Fibroblast of lung (primary cell): ENCODE results near the gene TXLNB. TPM values are rescaled to one million over a fixed set of nuclear protein-coding genes. Genes with fewer than 3 reads are reported as not detected.
"Not testable (repeated sequence)": the region's sequence is repeated elsewhere in the genome, so short reads cannot be mapped to it uniquely, and the experiment has no call there.

Experiments used
- DNase-seq, 2 donors: peaks; one replicate each; pipeline versions ENCODE4 v3.0.0 to v3.0.0-alpha.2; 2010; ENCODE audit warnings: low read depth in 2 of 2
- H2AFZ ChIP-seq: 2 replicates; pipeline ENCODE4 v1.5.1; 2012; ENCODE audit warnings: low read length, control low read depth, inconsistent platforms
- H3K27ac ChIP-seq: 2 replicates; pipeline ENCODE4 v1.5.1; 2011; ENCODE audit warnings: low read length, control low read depth; ENCODE audit not compliant: insufficient read depth
- H3K27me3 ChIP-seq: 2 replicates; pipeline ENCODE4 v1.5.1; 2011; ENCODE audit warnings: mild to moderate bottlenecking, low read length; ENCODE audit not compliant: control insufficient read depth, insufficient read depth
- H3K36me3 ChIP-seq: 2 replicates; pipeline ENCODE4 v1.5.1; 2011; ENCODE audit warnings: low read length; ENCODE audit not compliant: control insufficient read depth, insufficient read depth
- H3K4me1 ChIP-seq: 2 replicates; pipeline ENCODE4 v1.5.1; 2011; ENCODE audit warnings: low read length; ENCODE audit not compliant: control insufficient read depth, insufficient read depth; ENCODE audit errors: extremely low read depth
- H3K4me2 ChIP-seq: 2 replicates; pipeline ENCODE4 v1.5.1; 2011; ENCODE audit warnings: low read length, control low read depth; ENCODE audit not compliant: insufficient read depth; ENCODE audit errors: extremely low read depth
- H3K4me3 ChIP-seq, 4 experiments: fragments of 200-600 bp in 1 of 4; sonication (generic) in 1 of 4; replicated peaks in 1 of 4; 2 replicates each; pipeline ENCODE4 v1.5.1; 2011 to 2016; ENCODE audit warnings: low read length in 4 of 4, low read depth in 3 of 4, mild to moderate bottlenecking in 3 of 4, control low read depth in 2 of 4, inconsistent platforms in 1 of 4, mixed read lengths in 1 of 4; ENCODE audit not compliant: insufficient read depth in 1 of 4; ENCODE audit errors: control extremely low read depth in 1 of 4
- H3K79me2 ChIP-seq: 2 replicates; pipeline ENCODE4 v1.5.1; 2012; ENCODE audit warnings: mild to moderate bottlenecking, low read length, inconsistent platforms; ENCODE audit not compliant: control insufficient read depth, insufficient read depth
- H3K9ac ChIP-seq: 2 replicates; pipeline ENCODE4 v1.5.1; 2011; ENCODE audit warnings: mild to moderate bottlenecking, low read length, control low read depth; ENCODE audit not compliant: insufficient read depth
- H3K9me3 ChIP-seq: 2 replicates; pipeline ENCODE4 v1.5.1; 2012; ENCODE audit warnings: low read depth, low read length; ENCODE audit not compliant: control insufficient read depth, insufficient read depth
- H4K20me1 ChIP-seq: 2 replicates; pipeline ENCODE4 v1.5.1; 2011; ENCODE audit warnings: low read length; ENCODE audit not compliant: control insufficient read depth, insufficient read depth; ENCODE audit errors: extremely low read depth
- EZH2 ChIP-seq: IDR thresholded peaks from 2 replicates; pipeline ENCODE4 v1.5.1; 2012; ENCODE audit warnings: low read length, control low read depth, mild to moderate bottlenecking; ENCODE audit errors: missing control alignments
- polyA plus RNA-seq, 2 donors: library from polyadenylated mRNA; depleted of rRNA in 1 of 2; stranded (reverse) in 1 of 2; unstranded in 1 of 2; fragments of >200 nt; gene quantifications; 2 replicates each; pipeline ENCODE4 v1.2.1, GENCODE V29; 2011 to 2012; ENCODE audit warnings: missing spikeins in 1 of 2
- total RNA-seq: library from RNA; depleted of rRNA; stranded (reverse); fragments of >200 nt; gene quantifications from 2 replicates; pipeline ENCODE4 v1.2.1, GENCODE V29; 2014
- TF ChIP-seq, protein P1 (sequence below), 2 donors: IDR thresholded peaks in 1 of 2; conservative IDR thresholded peaks in 1 of 2; 1 replicate in 1 of 2; 2 replicates in 1 of 2; pipeline ENCODE4 v1.5.1; 2011 to 2012; ENCODE audit warnings: low read length in 2 of 2, control low read depth in 1 of 2, inconsistent platforms in 1 of 2, low read depth in 1 of 2, mild to moderate bottlenecking in 1 of 2

TXLNB gene
- total and polyA plus RNA-seq, 2 donors (not counting 1 experiment from before 2014, with no cell fraction given) = 0.15 to 1.2 TPM

DNA sequence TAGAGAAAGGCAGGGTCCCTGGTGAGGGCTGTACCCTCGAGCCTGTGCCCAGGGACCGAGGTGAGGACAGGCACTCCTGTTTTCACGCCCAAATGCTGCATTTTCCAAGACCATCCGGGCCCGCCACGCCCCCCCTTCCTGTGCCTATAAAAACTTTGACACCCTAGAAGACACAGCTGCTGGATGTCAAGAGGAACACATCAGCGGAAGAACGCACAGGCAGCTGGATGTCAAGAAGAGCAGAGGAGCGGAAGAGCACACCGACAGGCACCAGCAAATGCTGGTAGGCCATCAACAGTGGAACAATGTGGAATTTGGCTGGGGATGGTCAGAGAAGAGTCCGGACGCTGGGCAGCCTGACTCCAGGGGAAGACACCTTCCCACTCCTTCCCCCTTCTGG lies 56.1 kb downstream of the TXLNB start:
- Histone ChIP-seq H4K20me1 (no peaks in the 10 kb centered on the region), H3K27ac (no peak overlapping the region), H3K4me1 (no peaks in the 10 kb centered on the region), H2AFZ (no peak overlapping the region), H3K9ac (no peak overlapping the region), H3K27me3 (no peaks in the 10 kb centered on the region), H3K79me2 (no peaks in the 10 kb centered on the region), H3K4me3 (no peak overlapping the region), H3K36me3 (no peaks in the 10 kb centered on the region), H3K9me3 (no peaks in the 10 kb centered on the region), H3K4me2 (no peak overlapping the region)
- no peak for TF ChIP-seq EZH2
- TF ChIP-seq, protein P1, sequence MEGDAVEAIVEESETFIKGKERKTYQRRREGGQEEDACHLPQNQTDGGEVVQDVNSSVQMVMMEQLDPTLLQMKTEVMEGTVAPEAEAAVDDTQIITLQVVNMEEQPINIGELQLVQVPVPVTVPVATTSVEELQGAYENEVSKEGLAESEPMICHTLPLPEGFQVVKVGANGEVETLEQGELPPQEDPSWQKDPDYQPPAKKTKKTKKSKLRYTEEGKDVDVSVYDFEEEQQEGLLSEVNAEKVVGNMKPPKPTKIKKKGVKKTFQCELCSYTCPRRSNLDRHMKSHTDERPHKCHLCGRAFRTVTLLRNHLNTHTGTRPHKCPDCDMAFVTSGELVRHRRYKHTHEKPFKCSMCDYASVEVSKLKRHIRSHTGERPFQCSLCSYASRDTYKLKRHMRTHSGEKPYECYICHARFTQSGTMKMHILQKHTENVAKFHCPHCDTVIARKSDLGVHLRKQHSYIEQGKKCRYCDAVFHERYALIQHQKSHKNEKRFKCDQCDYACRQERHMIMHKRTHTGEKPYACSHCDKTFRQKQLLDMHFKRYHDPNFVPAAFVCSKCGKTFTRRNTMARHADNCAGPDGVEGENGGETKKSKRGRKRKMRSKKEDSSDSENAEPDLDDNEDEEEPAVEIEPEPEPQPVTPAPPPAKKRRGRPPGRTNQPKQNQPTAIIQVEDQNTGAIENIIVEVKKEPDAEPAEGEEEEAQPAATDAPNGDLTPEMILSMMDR (conservative IDR thresholded peaks at IDR 0.05 in 1 of 2, IDR thresholded peaks at IDR 0.05 in 1 of 2; ENCODE audit: low read depth in 1 of 2, low read length in 2 of 2) = no peak
- DNase-seq = no peak

DNA sequence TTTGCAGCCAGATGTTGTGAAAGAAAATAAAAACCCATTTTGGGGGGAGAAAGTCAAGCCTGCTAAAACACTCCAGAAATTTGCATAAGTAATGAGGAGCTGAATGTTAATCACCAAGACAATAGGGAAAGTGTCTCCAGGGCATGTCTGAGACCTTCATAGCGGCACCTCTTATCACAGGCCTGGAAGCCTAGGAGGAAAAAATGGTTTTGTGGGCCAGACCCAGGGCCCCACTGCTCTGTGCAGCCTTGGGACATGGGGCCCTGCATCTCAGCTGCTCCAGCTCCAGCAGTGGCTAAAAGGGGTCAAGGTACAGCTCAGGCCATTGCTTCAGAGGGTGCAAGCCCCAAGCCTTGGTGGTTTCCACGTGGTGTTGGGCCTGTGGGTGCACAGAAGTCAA lies 57.6 kb downstream of the TXLNB start:
- H3K27ac ChIP-seq, H4K20me1 ChIP-seq, H3K9ac ChIP-seq, H2AFZ ChIP-seq, H3K79me2 ChIP-seq, H3K4me3 ChIP-seq, H3K27me3 ChIP-seq, H3K9me3 ChIP-seq, H3K36me3 ChIP-seq, H3K4me2 ChIP-seq, H3K4me1 ChIP-seq, DNase-seq: not testable (repeated sequence)

DNA sequence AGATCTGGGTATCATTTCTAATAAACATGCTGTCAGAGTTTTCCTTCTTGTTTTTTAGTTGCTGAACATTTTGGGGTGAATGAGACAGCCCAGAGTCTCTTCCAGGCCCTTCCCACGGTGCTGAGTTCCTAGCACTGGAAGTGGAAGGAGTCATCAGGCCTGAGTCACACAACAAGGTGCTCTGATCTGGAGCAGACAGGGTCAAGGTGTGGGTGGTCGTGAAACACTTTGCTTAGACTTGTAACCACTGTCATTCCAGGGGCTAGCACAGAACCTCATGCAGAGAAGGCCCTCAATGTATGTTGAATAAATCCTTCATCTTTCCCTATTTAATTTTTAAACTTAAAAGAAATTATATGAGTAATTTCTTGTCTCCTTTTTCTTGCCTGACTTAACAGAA lies 60.6 kb downstream of the TXLNB start:
- H3K9ac ChIP-seq = no peak overlapping the region
- H3K36me3 ChIP-seq = no peaks in the 10 kb centered on the region
- H3K4me1 ChIP-seq = no peaks in the 10 kb centered on the region
- TF ChIP-seq, protein P1 (conservative IDR thresholded peaks at IDR 0.05 in 1 of 2, IDR thresholded peaks at IDR 0.05 in 1 of 2; ENCODE audit: low read depth in 1 of 2, low read length in 2 of 2) = no peak
- TF ChIP-seq EZH2 = no peak
- no peak overlapping the region for H3K27ac ChIP-seq
- no peaks in the 10 kb centered on the region for H3K9me3 ChIP-seq
- H3K4me3 ChIP-seq = no peak overlapping the region
- H3K4me2 ChIP-seq = no peak overlapping the region
- no peaks in the 10 kb centered on the region for H3K79me2 ChIP-seq
- no peak overlapping the region for H2AFZ ChIP-seq
- DNase-seq = peak in 1 of 2 donors; percentile 60
- H3K27me3 ChIP-seq = no peaks in the 10 kb centered on the region
- no peaks in the 10 kb centered on the region for H4K20me1 ChIP-seq
